GM23338 (cell line): ENCODE measurements around the gene SNX9. TPM values are rescaled to one million over a fixed set of nuclear protein-coding genes. Genes with fewer than 3 reads are reported as not detected.
"Not testable (repeated sequence)": the region's sequence is repeated elsewhere in the genome, so short reads cannot be mapped to it uniquely, and the experiment has no call there.

Experiments
- ATAC-seq: fragments of 200-7000 bp; cut with Tn5 transposase; 3 replicates; pipeline ENCODE4 v1.9.1; 2020
- DNase-seq: peaks from one replicate; pipeline ENCODE4 v3.0.0-alpha.2; 2015; ENCODE audit warnings: low spot score
- H2AFZ ChIP-seq: fragments of 200-600 bp; sonication (generic); 2 replicates; pipeline ENCODE4 v1.8.0; 2016; ENCODE audit warnings: antibody characterized with exemption, mild to moderate bottlenecking, moderate library complexity
- H3F3A ChIP-seq: fragments of 200-600 bp; sonication (generic); replicated peaks from 2 replicates; pipeline ENCODE4 v1.8.0; 2017; ENCODE audit warnings: antibody characterized with exemption, mixed run types, low read depth
- H3K27ac ChIP-seq: fragments of 200-600 bp; sonication (generic); 2 replicates; pipeline ENCODE4 v1.6.1; 2016; ENCODE audit warnings: low read depth
- H3K27me3 ChIP-seq: fragments of 200-600 bp; sonication (generic); 2 replicates; pipeline ENCODE4 v1.8.0; 2016; ENCODE audit warnings: mild to moderate bottlenecking, mixed run types, moderate library complexity; ENCODE audit not compliant: insufficient read depth
- H3K36me3 ChIP-seq: fragments of 200-600 bp; sonication (generic); 2 replicates; pipeline ENCODE4 v1.8.0; 2016; ENCODE audit warnings: mild to moderate bottlenecking; ENCODE audit not compliant: insufficient read depth
- H3K4me1 ChIP-seq: fragments of 200-600 bp; sonication (generic); 2 replicates; pipeline ENCODE4 v1.8.0; 2016; ENCODE audit warnings: mild to moderate bottlenecking, moderate library complexity; ENCODE audit not compliant: insufficient read depth
- H3K4me2 ChIP-seq: fragments of 200-600 bp; sonication (generic); 2 replicates; pipeline ENCODE4 v1.7.1; 2017; ENCODE audit warnings: mixed run types
- H3K4me3 ChIP-seq: fragments of 200-600 bp; sonication (generic); 2 replicates; pipeline ENCODE4 v1.6.1; 2016; ENCODE audit warnings: mixed run types
- H3K79me2 ChIP-seq: fragments of 200-600 bp; sonication (generic); replicated peaks from 2 replicates; pipeline ENCODE4 v1.8.0; 2017; ENCODE audit warnings: mild to moderate bottlenecking; ENCODE audit not compliant: insufficient read depth
- H3K9me2 ChIP-seq: fragments of 200-600 bp; sonication (generic); 2 replicates; pipeline ENCODE4 v1.8.0; 2017; ENCODE audit not compliant: insufficient read depth
- H4K20me1 ChIP-seq: fragments of 200-600 bp; sonication (generic); replicated peaks from 2 replicates; pipeline ENCODE4 v1.8.0; 2017; ENCODE audit warnings: mild to moderate bottlenecking; ENCODE audit not compliant: insufficient read depth
- H3K27ac Mint-ChIP-seq: 2 replicates; pipeline ENCODE4 v1.8.0; 2020; ENCODE audit warnings: inconsistent platforms, mild to moderate bottlenecking, moderate library complexity, mixed read lengths
- H3K27me3 Mint-ChIP-seq: 3 replicates; pipeline ENCODE4 v1.8.0; 2022; ENCODE audit warnings: low read depth, mild to moderate bottlenecking, moderate library complexity, mixed read lengths, inconsistent platforms; ENCODE audit not compliant: insufficient read depth, poor library complexity
- H3K36me3 Mint-ChIP-seq: 3 replicates; pipeline ENCODE4 v1.8.0; 2021; ENCODE audit warnings: low read depth, mild to moderate bottlenecking, inconsistent platforms, moderate library complexity, mixed read lengths
- H3K4me1 Mint-ChIP-seq: 3 replicates; pipeline ENCODE4 v1.8.0; 2020; ENCODE audit warnings: mild to moderate bottlenecking, inconsistent platforms, mixed read lengths
- H3K4me3 Mint-ChIP-seq: 3 replicates; pipeline ENCODE4 v1.8.0; 2021; ENCODE audit warnings: moderate library complexity, mild to moderate bottlenecking, inconsistent platforms, mixed read lengths
- H3K9me3 Mint-ChIP-seq: 3 replicates; pipeline ENCODE4 v1.8.0; 2020; ENCODE audit warnings: moderate library complexity, mild to moderate bottlenecking, inconsistent platforms, mixed read lengths
- CREB1 ChIP-seq: fragments of 250-450 bp; sonication (Bioruptor Pico); IDR thresholded peaks from 2 replicates; pipeline ENCODE4 v1.5.0; 2020; ENCODE audit warnings: low read depth, mild to moderate bottlenecking, moderate library complexity
- EZH2 ChIP-seq: fragments of 200-600 bp; sonication (generic); IDR thresholded peaks from one replicate; pipeline ENCODE4 v1.8.0; 2017; ENCODE audit warnings: antibody characterized with exemption, mild to moderate bottlenecking, low read depth; ENCODE audit not compliant: unreplicated experiment
- EZH2phosphoT487 ChIP-seq: fragments of 200-600 bp; sonication (generic); IDR thresholded peaks from one replicate; pipeline ENCODE4 v1.8.1; 2018; ENCODE audit warnings: antibody characterized with exemption; ENCODE audit not compliant: unreplicated experiment
- JUNB ChIP-seq: IDR thresholded peaks from one replicate; pipeline ENCODE4 v1.6.1; 2016; ENCODE audit warnings: antibody characterized with exemption; ENCODE audit not compliant: unreplicated experiment
- NANOG ChIP-seq: IDR thresholded peaks from 2 replicates; pipeline ENCODE4 v1.6.1; 2016; ENCODE audit warnings: antibody characterized with exemption, borderline replicate concordance
- POLR2AphosphoS5 ChIP-seq: IDR thresholded peaks from 2 replicates; pipeline ENCODE4 v1.6.1; 2016; ENCODE audit warnings: antibody characterized with exemption, low read depth
- STAT1 ChIP-seq: IDR thresholded peaks from one replicate; pipeline ENCODE4 v1.6.1; 2016; ENCODE audit warnings: antibody characterized with exemption; ENCODE audit not compliant: unreplicated experiment
- ZNF114 ChIP-seq: fragments of 250-450 bp; sonication (Bioruptor Pico); IDR thresholded peaks from 2 replicates; pipeline ENCODE4 v1.5.0; 2020; ENCODE audit warnings: mild to moderate bottlenecking, moderate library complexity
- ZNF331 ChIP-seq: fragments of 250-450 bp; sonication (Bioruptor Pico); IDR thresholded peaks from 2 replicates; pipeline ENCODE4 v1.5.0; 2020; ENCODE audit warnings: low read depth, mild to moderate bottlenecking, moderate library complexity
- polyA plus RNA-seq: library from polyadenylated mRNA; unstranded; fragments of >200 nt; fragmentation: Nextera tagmentation; extraction: Ambion mirVana; gene quantifications from 2 replicates; pipeline ENCODE4 v1.2.1, GENCODE V29; 2016
- total RNA-seq: library from RNA; depleted of rRNA; stranded (reverse); fragments of >200 nt; shearing (Covaris generic); gene quantifications from 2 replicates; pipeline ENCODE4 v1.2.3, GENCODE V29; 2014
- TF ChIP-seq, protein P1 (sequence below): IDR thresholded peaks from 2 replicates; pipeline ENCODE4 v1.6.1; 2016; ENCODE audit warnings: antibody characterized with exemption
- TF ChIP-seq, protein P2 (sequence below): fragments of 250-450 bp; sonication (Bioruptor Pico); IDR thresholded peaks from 2 replicates; pipeline ENCODE4 v1.5.0; 2020; ENCODE audit warnings: mild to moderate bottlenecking, moderate library complexity
- TF ChIP-seq, protein P3 (sequence below): IDR thresholded peaks from one replicate; pipeline ENCODE4 v1.6.1; 2018; ENCODE audit warnings: antibody characterized with exemption; ENCODE audit not compliant: unreplicated experiment

SNX9 gene
- total and polyA plus RNA-seq, 2 experiments from 2014 or later: 18.4 to 23.3 TPM

DNA sequence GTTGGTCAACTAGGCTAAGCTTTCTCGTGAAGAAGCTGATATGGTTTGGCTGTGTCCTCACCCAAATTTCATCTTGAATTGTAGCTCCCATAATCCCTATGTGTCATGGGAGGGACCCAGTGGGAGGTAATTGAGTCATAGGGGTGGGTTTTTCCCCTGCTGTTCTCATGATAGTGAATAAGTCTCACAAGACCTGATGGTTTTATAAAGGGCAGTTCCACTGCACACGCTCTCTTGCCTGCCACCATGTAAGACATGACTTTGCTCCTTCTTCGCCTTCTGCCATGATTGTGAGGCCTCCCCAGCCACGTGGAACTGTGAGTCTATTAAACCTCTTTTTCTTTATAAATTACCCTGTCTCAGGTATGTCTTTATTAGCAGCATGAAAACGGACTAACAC is 29.0 kb upstream of the SNX9 start:
- not testable (repeated sequence) for H3K79me2 ChIP-seq, H3K27me3 Mint-ChIP-seq, H3K4me3 ChIP-seq, H3K9me3 Mint-ChIP-seq, H3F3A ChIP-seq, H2AFZ ChIP-seq, H3K4me2 ChIP-seq, ATAC-seq, H3K36me3 ChIP-seq, H3K27ac Mint-ChIP-seq, H3K4me1 Mint-ChIP-seq, H3K27me3 ChIP-seq, H3K27ac ChIP-seq, H3K4me1 ChIP-seq, H3K9me2 ChIP-seq, H3K36me3 Mint-ChIP-seq, H4K20me1 ChIP-seq, DNase-seq, H3K4me3 Mint-ChIP-seq

DNA sequence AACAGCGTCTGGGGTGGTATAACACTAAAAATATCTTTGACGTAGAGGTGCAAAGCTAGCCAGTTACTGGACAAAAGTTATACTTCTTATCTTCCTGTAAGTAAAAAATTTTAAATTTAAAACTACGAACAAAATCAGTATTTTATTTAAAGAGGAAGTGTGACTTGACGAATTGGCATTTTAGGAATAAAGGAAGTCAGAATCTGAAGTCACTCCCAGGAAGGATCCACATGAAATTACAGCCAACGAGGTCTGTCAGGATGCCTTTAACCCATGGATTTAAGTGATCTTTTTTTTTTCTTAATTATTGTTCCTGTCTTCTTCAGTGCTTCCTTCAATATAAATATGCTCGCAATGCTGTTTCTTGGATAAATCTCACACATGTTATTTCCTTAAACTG is 27.2 kb upstream of the SNX9 start:
- Mint-ChIP-seq H3K27me3 (no peaks in the 10 kb centered on the region), H3K27ac (no peak overlapping the region), H3K9me3 (no peaks in the 10 kb centered on the region; the same call in 2 of the 3 replicates), H3K4me3 (no peak overlapping the region), H3K36me3 (no peaks in the 10 kb centered on the region), H3K4me1 (no peaks in the 10 kb centered on the region)
- no peaks in the 10 kb centered on the region for H3K9me2 ChIP-seq
- H4K20me1 ChIP-seq: no peaks in the 10 kb centered on the region
- no peaks in the 10 kb centered on the region for H3K4me1 ChIP-seq
- peak overlapping the region; percentile 75 for H2AFZ ChIP-seq
- no peaks in the 10 kb centered on the region for H3K27me3 ChIP-seq
- H3K4me3 ChIP-seq: no peak overlapping the region
- DNase-seq: no peak
- no peaks in the 10 kb centered on the region for H3K36me3 ChIP-seq
- no peak overlapping the region for H3K27ac ChIP-seq
- no peaks in the 10 kb centered on the region for H3F3A ChIP-seq
- H3K4me2 ChIP-seq: no peak overlapping the region
- no peak for ATAC-seq
- no peaks in the 10 kb centered on the region for H3K79me2 ChIP-seq
- TF ChIP-seq EZH2: no peak
- TF ChIP-seq JUNB: no peak
- TF ChIP-seq POLR2AphosphoS5: no peak
- no peak for TF ChIP-seq ZNF114 (CRISPR knock-in tag)
- TF ChIP-seq, protein P1, sequence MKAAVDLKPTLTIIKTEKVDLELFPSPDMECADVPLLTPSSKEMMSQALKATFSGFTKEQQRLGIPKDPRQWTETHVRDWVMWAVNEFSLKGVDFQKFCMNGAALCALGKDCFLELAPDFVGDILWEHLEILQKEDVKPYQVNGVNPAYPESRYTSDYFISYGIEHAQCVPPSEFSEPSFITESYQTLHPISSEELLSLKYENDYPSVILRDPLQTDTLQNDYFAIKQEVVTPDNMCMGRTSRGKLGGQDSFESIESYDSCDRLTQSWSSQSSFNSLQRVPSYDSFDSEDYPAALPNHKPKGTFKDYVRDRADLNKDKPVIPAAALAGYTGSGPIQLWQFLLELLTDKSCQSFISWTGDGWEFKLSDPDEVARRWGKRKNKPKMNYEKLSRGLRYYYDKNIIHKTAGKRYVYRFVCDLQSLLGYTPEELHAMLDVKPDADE: no peak
- no peak for TF ChIP-seq EZH2phosphoT487
- TF ChIP-seq, protein P2, sequence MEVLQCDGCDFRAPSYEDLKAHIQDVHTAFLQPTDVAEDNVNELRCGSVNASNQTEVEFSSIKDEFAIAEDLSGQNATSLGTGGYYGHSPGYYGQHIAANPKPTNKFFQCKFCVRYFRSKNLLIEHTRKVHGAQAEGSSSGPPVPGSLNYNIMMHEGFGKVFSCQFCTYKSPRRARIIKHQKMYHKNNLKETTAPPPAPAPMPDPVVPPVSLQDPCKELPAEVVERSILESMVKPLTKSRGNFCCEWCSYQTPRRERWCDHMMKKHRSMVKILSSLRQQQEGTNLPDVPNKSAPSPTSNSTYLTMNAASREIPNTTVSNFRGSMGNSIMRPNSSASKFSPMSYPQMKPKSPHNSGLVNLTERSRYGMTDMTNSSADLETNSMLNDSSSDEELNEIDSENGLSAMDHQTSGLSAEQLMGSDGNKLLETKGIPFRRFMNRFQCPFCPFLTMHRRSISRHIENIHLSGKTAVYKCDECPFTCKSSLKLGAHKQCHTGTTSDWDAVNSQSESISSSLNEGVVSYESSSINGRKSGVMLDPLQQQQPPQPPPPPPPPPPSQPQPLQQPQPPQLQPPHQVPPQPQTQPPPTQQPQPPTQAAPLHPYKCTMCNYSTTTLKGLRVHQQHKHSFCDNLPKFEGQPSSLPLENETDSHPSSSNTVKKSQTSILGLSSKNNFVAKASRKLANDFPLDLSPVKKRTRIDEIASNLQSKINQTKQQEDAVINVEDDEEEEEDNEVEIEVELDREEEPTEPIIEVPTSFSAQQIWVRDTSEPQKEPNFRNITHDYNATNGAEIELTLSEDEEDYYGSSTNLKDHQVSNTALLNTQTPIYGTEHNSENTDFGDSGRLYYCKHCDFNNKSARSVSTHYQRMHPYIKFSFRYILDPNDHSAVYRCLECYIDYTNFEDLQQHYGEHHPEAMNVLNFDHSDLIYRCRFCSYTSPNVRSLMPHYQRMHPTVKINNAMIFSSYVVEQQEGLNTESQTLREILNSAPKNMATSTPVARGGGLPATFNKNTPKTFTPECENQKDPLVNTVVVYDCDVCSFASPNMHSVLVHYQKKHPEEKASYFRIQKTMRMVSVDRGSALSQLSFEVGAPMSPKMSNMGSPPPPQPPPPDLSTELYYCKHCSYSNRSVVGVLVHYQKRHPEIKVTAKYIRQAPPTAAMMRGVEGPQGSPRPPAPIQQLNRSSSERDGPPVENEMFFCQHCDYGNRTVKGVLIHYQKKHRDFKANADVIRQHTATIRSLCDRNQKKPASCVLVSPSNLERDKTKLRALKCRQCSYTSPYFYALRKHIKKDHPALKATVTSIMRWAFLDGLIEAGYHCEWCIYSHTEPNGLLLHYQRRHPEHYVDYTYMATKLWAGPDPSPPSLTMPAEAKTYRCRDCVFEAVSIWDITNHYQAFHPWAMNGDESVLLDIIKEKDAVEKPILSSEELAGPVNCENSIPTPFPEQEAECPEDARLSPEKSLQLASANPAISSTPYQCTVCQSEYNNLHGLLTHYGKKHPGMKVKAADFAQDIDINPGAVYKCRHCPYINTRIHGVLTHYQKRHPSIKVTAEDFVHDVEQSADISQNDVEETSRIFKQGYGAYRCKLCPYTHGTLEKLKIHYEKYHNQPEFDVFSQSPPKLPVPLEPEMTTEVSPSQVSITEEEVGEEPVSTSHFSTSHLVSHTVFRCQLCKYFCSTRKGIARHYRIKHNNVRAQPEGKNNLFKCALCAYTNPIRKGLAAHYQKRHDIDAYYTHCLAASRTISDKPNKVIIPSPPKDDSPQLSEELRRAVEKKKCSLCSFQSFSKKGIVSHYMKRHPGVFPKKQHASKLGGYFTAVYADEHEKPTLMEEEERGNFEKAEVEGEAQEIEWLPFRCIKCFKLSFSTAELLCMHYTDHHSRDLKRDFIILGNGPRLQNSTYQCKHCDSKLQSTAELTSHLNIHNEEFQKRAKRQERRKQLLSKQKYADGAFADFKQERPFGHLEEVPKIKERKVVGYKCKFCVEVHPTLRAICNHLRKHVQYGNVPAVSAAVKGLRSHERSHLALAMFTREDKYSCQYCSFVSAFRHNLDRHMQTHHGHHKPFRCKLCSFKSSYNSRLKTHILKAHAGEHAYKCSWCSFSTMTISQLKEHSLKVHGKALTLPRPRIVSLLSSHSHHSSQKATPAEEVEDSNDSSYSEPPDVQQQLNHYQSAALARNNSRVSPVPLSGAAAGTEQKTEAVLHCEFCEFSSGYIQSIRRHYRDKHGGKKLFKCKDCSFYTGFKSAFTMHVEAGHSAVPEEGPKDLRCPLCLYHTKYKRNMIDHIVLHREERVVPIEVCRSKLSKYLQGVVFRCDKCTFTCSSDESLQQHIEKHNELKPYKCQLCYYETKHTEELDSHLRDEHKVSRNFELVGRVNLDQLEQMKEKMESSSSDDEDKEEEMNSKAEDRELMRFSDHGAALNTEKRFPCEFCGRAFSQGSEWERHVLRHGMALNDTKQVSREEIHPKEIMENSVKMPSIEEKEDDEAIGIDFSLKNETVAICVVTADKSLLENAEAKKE (CRISPR knock-in tag): no peak
- TF ChIP-seq CREB1 (CRISPR knock-in tag): no peak
- TF ChIP-seq STAT1: no peak
- TF ChIP-seq, protein P3, sequence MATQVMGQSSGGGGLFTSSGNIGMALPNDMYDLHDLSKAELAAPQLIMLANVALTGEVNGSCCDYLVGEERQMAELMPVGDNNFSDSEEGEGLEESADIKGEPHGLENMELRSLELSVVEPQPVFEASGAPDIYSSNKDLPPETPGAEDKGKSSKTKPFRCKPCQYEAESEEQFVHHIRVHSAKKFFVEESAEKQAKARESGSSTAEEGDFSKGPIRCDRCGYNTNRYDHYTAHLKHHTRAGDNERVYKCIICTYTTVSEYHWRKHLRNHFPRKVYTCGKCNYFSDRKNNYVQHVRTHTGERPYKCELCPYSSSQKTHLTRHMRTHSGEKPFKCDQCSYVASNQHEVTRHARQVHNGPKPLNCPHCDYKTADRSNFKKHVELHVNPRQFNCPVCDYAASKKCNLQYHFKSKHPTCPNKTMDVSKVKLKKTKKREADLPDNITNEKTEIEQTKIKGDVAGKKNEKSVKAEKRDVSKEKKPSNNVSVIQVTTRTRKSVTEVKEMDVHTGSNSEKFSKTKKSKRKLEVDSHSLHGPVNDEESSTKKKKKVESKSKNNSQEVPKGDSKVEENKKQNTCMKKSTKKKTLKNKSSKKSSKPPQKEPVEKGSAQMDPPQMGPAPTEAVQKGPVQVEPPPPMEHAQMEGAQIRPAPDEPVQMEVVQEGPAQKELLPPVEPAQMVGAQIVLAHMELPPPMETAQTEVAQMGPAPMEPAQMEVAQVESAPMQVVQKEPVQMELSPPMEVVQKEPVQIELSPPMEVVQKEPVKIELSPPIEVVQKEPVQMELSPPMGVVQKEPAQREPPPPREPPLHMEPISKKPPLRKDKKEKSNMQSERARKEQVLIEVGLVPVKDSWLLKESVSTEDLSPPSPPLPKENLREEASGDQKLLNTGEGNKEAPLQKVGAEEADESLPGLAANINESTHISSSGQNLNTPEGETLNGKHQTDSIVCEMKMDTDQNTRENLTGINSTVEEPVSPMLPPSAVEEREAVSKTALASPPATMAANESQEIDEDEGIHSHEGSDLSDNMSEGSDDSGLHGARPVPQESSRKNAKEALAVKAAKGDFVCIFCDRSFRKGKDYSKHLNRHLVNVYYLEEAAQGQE: no peak
- TF ChIP-seq ZNF331: no peak
- TF ChIP-seq NANOG: no peak
